Measurements from ENCODE around the gene GAN.

Gene GAN

DNA sequence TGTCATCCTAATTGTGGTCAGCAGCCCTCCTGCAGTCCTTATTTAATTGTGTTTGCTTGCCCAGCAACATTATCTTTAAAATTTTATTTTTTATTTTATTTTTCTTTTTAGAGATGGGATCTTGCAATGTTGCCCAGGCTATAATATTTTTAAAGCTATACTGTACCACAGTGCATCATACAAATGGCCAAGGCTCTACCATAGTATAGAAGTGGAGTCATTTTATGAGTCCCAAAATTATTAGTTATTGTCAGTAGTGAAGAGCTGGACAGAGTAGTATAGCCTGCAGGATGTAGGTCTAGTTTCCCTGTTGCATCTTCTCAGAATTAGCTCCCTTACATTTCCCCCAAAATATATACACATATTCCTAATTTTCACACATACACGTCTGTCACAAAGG lies 44.1 kb downstream of the GAN start:
- no peak for DNase-seq

DNA sequence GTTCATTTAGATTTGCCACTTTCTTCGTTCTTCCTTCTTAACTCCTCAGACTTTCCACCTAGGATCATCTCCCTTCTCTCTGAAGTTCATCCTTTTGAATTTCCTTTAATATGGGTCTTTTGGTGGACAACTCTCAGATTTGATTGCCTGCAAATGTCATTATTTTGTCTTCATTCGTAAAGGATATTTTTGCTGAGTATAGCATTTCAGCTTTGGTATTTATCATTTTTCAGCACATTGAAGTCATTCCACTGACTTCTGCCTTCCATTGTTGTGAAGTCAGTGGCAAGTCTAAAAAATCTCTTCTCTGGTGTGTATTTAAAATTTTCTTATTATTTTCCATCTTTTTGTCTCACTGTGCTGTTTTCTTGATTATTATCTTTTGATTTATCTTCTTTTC lies 45.4 kb downstream of the GAN start:
- DNase-seq: no peak

DNA sequence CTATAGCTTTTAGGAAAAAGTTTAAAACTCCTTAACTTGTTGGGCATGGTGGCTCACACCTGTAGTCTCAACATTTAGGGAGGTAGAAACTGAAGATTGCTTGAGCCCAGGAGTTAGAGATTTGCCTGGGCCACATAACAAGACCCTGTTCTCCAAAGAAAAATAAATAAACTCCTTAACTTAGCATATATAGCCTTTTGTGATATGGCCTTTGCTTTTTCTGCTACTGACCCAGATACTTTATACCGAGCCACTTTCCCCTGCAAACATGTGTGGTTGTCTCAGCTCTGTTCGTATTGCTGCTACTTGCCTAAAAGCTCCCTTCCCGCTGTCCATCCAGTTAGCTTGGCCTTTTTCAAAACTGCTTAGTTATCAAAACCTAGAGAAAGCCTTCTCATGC lies 51.0 kb downstream of the GAN start:
- no peak for DNase-seq

DNA sequence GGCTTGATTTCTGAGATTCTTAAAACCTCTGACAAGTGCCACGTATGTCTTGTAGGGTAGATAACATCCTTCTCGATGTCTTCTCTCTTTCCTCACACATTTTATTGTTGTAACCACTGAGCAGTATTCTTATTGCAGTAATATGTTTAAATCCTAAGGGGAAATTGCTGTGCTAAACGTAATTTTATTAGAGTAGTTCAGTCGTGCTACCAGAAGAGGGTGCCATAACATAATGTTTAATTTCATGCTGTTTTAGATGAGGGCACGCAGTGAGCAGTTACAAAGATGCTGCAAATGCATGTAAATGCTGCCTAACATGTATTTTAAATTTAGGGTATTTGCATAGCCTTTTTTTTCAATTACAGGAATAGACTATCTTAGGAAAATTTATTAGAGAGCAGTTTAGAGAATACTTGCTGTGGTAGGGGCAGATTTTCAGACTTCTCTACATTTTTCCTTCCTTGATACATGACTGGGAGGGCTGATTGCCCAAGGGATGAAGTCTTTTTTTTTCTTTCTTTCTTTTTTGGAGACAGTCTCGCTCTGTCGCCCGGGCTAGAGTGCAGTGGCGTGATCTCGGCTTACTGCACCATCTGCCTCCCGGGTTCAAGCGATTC lies 51.7 kb downstream of the GAN start:
- no peak for DNase-seq

DNA sequence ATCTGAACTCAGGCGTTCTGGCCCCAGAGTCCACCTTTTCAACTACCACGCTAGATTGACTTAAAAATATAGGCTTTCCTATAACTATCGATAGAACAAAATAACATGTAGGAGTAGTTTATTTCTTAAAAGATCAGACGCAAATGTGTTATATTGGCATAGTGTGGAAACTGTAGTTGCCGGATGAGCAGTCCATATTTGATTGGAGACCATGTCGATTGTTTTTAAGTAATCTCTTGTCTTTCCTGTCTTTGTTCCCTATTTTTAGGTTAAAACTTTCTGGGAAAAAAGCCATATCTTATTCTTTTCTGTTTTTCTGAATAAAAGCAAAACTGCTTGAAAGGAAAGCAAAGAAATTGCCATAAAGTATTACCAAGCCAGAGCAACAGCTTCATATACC lies 53.1 kb downstream of the GAN start:
- DNase-seq: no peak

DNA sequence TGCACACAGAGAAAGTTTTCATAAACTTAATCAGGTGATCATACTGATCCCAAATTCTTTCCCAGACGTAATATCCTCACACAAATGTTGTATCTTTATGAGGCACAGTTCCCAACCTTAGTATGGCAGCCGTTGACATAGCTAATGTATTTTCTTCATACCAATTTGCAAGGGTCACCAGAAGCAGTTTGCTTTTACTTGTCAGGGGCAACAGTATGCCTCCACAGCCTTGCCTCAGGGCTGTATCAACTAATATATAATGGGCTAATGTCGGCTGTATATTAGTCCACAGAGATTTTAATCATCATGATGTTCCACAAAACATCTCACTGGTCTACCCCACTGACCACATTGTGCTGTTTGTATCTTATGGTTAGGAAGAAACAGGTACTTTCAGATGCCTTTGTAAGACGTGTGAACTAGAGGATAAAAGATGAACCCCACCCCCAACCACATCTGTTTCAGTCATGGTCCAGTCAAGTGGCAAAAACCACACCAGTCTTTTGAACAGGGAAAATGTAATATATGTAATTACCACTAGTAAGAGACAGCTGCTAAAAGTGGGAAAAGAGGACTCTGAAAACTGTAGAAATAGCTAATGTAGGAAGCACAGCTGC lies 55.2 kb downstream of the GAN start:
- DNase-seq: no peak

DNA sequence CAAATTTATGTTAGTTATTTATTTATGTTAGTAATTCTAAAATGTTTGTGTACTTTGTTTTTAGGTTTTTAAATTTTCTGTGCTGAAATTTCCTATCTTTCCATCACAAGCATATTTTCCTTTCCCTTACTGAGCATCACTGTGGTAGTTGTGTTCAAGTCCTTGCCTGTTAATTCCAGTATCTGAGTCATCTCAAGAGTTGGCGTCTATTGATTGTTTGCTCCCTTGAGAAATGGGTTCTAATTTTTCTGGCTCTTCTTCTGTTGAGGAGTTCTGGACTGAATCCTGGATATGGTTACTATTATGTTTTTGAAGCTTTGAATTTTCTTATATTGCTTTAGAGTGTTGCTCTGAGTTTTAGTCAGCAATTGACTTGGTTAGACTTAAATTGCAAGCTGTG lies 56.3 kb downstream of the GAN start:
- DNase-seq: no peak

DNA sequence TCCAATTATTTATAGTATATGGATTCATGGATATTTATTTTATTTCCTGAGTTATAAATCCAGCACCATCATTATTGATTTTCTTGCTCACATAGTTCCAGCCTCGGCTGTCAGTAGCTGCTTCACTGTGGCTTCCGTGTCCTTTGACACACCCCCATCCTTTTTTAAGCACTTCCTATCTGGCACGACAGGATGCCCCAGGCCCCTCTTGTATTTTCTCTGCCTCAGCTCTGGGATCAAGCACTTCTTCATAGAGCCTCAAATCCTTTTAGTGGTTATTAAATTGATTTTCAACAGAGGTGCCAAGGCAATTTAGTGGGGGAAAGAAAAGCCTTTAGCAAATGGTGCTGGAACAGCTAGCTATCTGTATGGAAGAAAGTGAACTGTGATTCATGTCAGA lies 59.8 kb downstream of the GAN start:
- no peak for DNase-seq

DNA sequence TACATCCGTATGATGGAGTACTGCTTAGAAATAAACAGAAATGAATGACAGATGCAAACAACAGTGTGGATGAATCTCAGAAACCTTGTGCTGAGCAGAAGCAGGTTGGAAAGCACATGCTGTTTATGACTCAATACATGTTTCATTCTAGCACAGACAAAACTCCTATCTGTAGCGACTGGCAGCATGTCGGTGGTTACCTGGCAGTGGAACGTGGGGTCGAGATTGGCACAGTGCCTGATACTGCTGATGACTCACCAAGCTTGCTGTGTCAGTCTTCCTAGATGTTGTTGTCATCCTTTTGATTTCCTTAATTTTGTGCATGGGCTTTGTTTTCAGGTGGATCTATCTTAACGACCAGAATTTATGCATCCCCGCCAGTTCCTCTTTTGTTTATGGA lies 62.1 kb downstream of the GAN start:
- DNase-seq: no peak

DNA sequence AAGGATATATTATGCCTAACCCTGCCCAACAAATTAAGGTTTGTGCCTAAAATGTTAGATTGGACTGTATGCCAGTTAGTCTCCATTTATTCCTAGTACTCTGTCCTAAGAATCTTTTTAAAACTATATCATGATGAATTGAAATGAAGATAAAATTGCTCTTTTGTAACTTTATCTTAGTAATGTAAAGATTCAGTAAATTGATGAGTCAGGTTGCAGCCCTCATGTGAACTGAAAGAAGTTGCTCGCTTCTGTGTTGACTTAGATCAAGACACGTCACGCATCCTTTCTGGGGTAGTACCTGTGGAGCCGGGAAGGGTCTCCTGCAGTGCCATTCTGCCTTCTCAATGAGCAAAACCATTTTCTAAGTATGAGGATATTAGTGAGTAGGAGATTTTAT lies 63.3 kb downstream of the GAN start:
- no peak for DNase-seq

DNA sequence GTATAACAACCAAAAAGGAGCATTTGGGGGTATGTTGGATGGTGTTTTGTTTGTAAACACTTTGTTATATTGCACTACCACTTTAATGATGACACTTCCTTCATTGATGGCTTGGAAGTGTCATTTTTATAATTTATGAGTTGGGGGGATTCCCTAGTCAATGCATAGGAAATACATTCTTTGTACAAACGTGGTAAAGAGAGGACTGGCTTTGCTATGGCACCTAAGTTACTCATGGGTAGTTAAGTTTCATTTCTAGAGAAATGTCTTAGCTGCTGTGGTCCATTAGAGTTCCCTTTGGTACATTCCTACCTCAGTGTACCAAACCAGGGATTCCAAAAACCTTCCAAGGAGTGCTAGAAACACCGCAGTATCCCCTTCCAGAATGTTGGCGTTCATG lies 66.2 kb downstream of the GAN start:
- DNase-seq: no peak

DNA sequence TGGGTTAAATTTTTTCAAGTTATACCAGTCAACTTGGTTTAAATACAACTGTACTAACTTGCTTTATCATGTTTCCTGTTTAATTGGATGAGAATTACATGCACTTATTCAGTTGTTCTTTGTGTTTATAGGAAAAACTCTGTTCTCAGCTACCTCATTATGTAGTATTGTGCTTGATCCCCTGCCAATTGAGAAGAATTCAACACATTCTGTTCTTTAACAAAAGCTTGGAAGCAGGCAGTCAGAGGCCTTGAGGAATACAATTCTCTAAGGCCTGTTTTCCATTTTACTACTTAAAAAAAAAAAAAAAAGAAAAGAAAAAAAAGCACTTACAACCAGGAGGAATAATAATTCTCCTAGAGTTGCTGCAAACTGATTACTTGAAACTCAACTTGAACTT lies 69.2 kb downstream of the GAN start:
- DNase-seq: no peak

DNA sequence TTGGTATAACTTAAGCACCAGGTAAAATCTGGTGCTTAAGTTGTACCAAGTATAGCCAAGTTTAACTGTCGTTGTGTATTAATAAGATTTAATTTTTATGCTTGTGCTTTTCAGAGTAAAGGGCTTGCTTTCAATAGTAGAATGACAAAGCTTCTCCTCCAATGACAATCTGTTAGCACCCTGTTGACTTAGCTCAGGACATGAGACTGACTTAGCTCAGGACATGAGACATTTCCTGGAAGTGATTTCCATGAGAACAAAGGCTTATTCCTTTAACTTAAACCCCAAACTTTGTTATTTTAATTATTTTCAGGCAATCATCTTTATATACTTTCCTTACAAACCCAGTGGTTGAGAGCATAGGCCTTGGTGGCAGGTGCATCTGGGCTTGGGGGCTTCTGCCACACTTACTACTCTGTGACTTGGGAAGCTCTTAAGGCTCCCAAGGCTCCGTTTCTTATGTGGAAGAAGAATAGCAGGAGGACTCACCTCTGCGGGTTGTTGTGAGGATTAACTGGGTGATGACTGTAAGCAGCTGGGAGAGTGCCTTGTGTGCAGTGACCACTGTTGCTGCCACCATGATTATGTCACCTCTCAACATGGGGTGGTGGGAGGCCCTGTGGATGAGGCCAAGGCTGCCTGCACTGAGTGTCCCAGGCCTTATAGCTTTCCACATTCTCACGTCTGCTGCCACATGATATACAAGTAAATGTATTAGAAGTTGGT lies 70.4 kb downstream of the GAN start:
- DNase-seq: no peak

DNA sequence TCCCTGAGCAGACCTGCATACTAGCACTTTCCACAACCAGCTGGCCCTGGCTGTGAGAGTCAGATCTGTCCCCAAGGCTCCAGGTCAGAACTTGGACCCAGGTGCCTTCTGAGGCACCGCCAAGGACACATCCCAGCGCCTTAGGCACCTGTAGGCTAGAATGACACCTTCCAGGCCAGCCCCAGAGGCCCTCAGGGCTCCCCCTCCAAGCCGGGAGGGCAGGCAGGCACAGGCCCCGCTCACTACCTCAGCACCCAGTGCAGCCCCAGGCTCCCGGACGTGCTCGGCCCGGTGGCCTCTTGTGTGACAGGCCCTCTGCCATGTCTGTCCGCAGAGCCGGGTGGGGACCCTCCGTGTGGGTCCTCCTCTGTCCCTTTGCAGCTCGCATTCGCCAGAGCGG lies 73.6 kb downstream of the GAN start:
- no peak for DNase-seq

DNA sequence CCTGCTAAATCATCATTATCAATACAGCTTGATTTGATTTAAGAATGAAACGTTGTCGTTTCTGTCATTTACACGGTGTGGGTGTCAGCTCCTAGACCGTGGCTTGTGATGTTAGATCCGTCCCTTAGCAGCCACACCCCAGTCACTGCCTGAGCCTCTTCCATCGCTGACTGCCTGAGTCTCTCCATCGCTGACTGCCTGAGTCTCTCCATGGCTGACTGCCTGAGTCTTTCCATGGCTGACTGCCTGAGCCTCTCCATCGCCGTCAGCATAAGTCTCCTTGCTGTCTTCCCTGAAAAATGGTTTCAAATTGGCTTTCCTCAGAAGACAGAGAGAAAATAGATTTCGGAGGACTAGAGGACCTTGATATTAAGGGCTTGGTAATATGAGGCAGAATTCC lies 76.1 kb downstream of the GAN start:
- DNase-seq: no peak

DNA sequence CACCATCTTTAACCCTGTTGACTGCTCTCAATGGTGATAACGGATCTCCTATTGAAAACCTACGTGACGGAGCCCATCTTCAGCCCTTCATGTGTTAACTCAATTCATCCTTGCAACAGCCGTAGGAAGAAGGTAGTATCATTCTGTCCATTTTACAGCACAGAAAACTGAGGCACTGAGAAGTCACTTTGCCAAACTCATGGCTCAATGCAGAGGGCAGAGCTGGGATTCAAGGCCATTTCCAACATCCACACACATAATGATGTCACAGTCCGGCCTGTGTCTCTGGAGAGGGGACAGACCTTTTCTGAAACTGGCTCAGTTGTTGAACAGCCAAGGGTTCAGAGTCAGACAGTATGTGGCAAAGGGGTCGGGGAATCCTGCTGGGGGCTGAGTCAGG lies 77.2 kb downstream of the GAN start:
- DNase-seq: no peak

DNA sequence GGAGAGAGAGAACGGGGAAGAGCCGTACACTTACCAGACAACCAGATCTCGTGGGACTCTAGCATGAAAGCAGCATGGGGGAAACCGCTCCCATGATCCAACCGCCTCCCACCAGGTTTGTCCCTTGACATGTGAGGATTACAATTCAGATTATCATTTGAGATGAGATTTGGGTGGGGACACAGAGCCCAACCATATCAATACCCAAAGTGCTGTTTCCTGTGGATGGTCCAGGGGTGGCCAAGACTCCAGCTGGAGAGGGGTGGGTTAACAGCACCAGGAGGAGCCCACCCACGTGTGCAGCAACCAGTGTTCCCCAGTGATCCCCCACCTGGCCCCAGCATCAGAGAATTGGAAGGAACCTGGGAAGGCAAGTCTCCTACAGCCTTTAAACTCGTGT lies 79.7 kb downstream of the GAN start:
- no peak for DNase-seq

DNA sequence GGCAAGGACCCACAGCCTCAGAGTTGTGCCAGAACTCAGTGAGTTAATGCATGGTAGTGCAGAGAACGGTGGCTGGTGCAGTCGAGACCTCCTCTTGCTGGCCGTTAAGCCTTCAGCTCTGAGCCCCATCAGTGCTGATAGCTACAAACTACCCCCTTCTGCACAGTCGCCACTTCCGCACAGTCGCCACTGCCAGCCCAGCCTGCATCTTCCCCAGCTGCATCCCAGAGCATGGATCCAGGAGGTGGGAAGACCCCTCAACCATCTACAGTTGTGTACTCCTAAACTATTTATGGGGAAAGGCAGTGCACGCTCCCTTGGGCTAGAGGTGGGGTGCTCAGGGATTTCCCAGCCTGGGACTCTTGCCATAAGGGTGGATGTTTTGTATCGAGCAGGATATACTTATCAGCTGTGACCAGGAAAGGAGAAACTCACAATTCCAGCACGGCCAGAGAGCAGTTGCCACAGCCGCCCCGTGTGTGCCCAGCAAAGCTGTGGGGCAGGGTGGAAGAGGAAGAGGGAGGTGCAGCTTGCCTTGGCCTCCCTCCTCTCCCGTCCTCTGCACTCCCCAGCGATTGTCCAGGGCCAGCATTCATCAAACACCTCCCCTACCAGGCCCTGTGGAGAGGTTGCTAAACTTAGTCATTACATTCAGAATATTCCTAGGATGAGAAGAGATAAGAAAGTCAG lies 80.3 kb downstream of the GAN start:
- DNase-seq: no peak

DNA sequence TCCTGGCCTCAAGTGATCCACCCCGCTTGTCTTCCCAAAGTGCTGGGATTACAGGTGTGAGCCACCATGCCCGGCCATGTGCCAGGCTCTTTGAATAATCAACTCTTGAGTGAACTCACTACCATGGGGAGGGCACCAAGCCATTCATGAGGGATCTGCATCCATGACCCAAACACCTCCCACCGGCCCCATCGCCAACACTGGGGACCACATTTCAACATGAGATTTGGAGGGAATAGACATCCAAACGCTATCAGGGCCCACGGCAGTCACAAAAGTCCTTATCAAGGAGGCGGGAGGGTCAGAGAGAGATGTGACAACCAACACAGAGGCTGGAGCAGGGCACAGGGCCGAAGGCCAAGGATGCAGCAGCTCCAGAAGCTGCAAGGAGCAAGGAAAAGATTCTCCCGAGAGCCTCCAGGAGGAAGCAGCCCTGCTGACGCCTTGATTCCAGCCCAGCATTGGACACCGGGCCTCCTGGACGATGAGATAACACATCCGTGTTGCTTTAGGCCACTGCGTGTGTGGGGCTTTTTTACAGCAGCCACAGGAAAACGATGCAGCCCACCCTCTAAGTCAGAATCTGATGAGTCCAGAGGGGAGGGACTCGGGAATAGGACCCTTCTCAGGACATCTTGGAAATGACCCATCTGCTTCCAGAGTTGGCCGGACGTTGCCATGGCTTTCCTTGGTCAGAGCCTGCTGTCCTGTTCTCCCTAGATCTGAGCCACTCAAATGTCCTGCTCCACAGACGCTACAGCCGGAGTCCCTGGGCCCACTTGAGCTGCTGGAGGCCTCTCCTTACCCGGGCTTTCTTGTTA lies 82.5 kb downstream of the GAN start:
- DNase-seq: no peak

DNA sequence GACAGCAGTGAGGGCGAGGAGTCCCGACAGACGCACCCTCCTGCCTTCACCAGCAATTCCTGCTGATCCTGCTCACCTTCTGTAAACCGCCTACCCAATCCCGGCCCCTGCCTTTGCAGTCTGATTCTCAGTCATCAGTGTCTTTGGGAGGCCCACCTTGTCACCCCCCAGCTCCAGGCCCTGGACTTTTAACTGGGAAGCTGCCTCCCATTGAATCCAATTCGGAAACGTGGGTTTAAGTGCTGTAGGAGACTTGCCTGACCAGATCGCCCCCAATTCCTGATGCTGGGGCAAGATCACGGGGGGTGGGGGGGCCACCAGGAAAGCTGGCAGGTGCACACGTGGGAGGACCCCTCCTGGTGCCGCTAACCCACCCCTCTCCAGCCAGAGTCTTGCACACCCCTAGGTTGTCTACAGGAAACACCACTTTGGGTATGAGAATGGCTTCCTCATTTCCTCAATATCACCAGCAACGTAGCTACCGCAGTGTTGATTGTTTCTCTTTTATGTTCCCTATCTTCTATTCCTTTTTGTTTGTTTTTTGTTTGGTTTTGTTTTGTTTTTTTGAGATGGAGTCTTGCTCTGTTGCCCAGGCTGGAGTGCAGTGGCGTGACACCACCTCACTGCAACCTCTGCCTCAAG lies 83.2 kb downstream of the GAN start:
- no peak for DNase-seq

DNA sequence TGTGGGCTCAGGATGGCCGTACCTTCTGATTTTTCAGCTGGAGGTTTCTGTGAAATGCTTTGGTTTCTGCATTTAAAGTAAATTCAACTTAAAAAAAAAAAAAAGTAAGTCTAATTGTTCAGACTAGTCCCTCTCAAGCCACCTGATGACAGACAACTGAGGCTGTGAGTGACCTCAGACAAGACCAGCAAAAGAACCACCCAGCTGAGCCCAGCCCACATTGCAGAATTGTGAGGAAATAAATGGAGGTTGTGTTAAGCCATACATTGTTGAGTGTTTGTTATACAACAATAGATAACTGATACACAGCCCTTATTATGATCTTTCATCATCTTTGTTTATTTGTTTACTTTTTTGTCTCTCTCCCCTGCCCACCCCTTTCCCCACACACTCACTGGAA lies 85.1 kb downstream of the GAN start:
- DNase-seq: no peak
